ENCODE data around the gene P3R3URF. TPM values are rescaled to one million over a fixed set of nuclear protein-coding genes. Genes with fewer than 3 reads are reported as not detected.

The P3R3URF gene
- total RNA-seq, 1 donor from 2014 or later, result not detected

- Mint-ChIP-seq H3K27me3 (ENCODE audit: unreplicated experiment) (no peaks in the 10 kb centered on the region), H3K4me1 (ENCODE audit: unreplicated experiment) (peaks cover 67% of the 10 kb centered on the region)
These were observed 42.4 kb downstream of the P3R3URF start for GRCh38 chr1:46133781-46134350.

DNA sequence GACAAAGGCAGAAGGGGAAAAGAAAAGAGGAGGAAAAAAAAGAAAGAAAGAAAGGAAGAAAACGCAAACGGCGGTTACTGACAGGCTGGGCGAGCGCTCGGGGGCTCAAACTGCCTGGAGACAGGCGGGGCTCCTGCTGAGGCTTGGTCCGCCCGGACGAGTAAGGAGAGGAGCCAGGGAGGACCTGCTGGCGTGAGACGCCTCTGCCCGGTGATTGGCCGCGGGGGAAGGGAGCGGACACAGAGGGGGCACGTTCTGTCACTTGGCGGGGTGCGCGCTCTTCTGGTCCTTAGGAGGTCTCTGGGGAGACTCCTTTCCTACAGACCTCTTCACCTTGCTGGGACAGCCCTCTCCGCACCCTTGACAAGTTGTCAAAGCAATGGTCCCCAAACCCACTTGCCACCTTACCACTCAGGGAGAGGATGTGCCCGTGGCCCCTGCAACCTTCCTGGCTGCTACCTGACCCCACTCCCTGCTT, 43.1 kb downstream of the P3R3URF start:
- TF ChIP-seq, protein P1, sequence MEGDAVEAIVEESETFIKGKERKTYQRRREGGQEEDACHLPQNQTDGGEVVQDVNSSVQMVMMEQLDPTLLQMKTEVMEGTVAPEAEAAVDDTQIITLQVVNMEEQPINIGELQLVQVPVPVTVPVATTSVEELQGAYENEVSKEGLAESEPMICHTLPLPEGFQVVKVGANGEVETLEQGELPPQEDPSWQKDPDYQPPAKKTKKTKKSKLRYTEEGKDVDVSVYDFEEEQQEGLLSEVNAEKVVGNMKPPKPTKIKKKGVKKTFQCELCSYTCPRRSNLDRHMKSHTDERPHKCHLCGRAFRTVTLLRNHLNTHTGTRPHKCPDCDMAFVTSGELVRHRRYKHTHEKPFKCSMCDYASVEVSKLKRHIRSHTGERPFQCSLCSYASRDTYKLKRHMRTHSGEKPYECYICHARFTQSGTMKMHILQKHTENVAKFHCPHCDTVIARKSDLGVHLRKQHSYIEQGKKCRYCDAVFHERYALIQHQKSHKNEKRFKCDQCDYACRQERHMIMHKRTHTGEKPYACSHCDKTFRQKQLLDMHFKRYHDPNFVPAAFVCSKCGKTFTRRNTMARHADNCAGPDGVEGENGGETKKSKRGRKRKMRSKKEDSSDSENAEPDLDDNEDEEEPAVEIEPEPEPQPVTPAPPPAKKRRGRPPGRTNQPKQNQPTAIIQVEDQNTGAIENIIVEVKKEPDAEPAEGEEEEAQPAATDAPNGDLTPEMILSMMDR (IDR thresholded peaks at IDR 0.05), result no peak
- DNase-seq (ENCODE audit: extremely low spot score, unreplicated experiment), result no peak
- Mint-ChIP-seq H3K4me3 (ENCODE audit: unreplicated experiment) (peak overlapping the region; percentile 92), H3K36me3 (ENCODE audit: unreplicated experiment) (no peaks in the 10 kb centered on the region), H3K4me1 (ENCODE audit: unreplicated experiment) (peaks cover 66% of the 10 kb centered on the region), H3K9me3 (ENCODE audit: unreplicated experiment) (no peaks in the 10 kb centered on the region), H3K27me3 (ENCODE audit: unreplicated experiment) (no peaks in the 10 kb centered on the region), H3K27ac (ENCODE audit: unreplicated experiment) (peak overlapping the region; percentile 100)

More at GRCh38 chr1:46133781-46134350, 42.4 kb downstream of the P3R3URF start:
- DNase-seq (ENCODE audit: extremely low spot score, unreplicated experiment), result no peak
- peak overlapping the region; percentile 100 for H3K27ac Mint-ChIP-seq (ENCODE audit: unreplicated experiment)
- H3K4me3 Mint-ChIP-seq (ENCODE audit: unreplicated experiment), result peak overlapping the region; percentile 92
- no peaks in the 10 kb centered on the region for H3K9me3 Mint-ChIP-seq (ENCODE audit: unreplicated experiment)
- no peaks in the 10 kb centered on the region for H3K36me3 Mint-ChIP-seq (ENCODE audit: unreplicated experiment)
- TF ChIP-seq, protein P1 (IDR thresholded peaks at IDR 0.05), result no peak

DNA sequence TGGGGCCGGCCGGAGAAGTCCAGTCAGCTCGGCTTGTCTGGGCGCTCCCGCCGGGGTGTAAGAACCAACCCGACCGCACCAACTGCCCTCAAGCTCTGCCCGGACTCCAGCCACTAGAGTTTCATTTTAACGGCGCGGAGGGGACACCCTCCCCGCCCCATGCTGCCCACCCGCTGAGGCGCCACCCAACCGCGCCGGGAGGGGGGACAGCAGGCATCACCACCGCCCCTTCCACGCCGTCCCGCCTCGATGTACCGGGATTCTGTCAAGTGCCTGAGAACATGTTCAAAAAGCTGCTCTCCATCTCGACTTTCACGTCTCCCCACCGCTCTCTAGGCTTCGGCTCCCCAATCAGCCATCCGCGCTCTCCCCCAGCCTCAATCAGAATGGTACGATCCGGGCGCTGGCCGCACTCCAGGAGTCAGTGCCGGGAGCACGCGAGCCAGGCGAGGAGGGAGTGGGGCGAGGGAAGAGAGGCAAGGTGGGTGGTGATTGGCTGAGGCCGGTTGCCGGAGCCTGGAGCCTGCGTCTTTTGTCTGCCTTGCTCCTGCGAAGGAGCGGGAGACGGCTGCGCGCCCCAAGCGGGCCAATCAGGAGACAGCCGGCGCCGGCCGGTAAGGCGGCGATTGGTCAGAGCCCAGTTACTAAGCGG, 43.6 kb downstream of the P3R3URF start, which contains the start of gene PIK3R3:
Gene PIK3R3, minus strand, starts transcription at position 101 of the 652 bp plus-strand sequence. CDS start 677 bp downstream, outside the sequence.
- peaks cover 66% of the 10 kb centered on the region for H3K4me1 Mint-ChIP-seq (ENCODE audit: unreplicated experiment)
- H3K4me3 Mint-ChIP-seq (ENCODE audit: unreplicated experiment), result peak within 1 kb of the TSS; percentile 92
- peak within 1 kb of the TSS; percentile 100 for H3K27ac Mint-ChIP-seq (ENCODE audit: unreplicated experiment)
- H3K9me3 Mint-ChIP-seq (ENCODE audit: unreplicated experiment), result no peaks in the 10 kb centered on the region
- H3K27me3 Mint-ChIP-seq (ENCODE audit: unreplicated experiment), result no peaks in the 10 kb centered on the region
- DNase-seq (ENCODE audit: extremely low spot score, unreplicated experiment), result peak; percentile 99
- TF ChIP-seq, protein P1 (IDR thresholded peaks at IDR 0.05), result no peak
- H3K36me3 Mint-ChIP-seq (ENCODE audit: unreplicated experiment), result no peaks in the 10 kb centered on the region

GRCh38 chr1:46131712-46132528, 44.4 kb downstream of the P3R3URF start:
- DNase-seq (ENCODE audit: extremely low spot score, unreplicated experiment), result no peak
- Mint-ChIP-seq H3K4me1 (ENCODE audit: unreplicated experiment) (peaks cover 60% of the 10 kb centered on the region), H3K27ac (ENCODE audit: unreplicated experiment) (peak overlapping the region; percentile 100), H3K9me3 (ENCODE audit: unreplicated experiment) (no peaks in the 10 kb centered on the region), H3K36me3 (ENCODE audit: unreplicated experiment) (no peaks in the 10 kb centered on the region), H3K27me3 (ENCODE audit: unreplicated experiment) (no peaks in the 10 kb centered on the region), H3K4me3 (ENCODE audit: unreplicated experiment) (peak overlapping the region; percentile 92)
- TF ChIP-seq, protein P1 (IDR thresholded peaks at IDR 0.05), result no peak
